Stimulated activated CD8-positive, alpha-beta memory T cell treated with anti-CD3 and anti-CD28 coated beads, Interleukin-4, amount 100 ng/mL, for 1 hour (primary cell): ENCODE results near the gene FSHR.

Source experiments
- DNase-seq, 2 donors: peaks; one replicate each; pipeline ENCODE4 v3.0.0-alpha.2; 2020; ENCODE audit warnings: low read depth in 2 of 2, low spot score in 1 of 2

The FSHR gene

GRCh38 chr2:49111456-49111855, 42.9 kb downstream of the FSHR start:
- DNase-seq = no peak

GRCh38 chr2:49111006-49111405, 43.3 kb downstream of the FSHR start:
- DNase-seq = no peak

- no peak for DNase-seq
Observed at GRCh38 chr2:49110571-49110970, 43.7 kb downstream of the FSHR start.

- no peak for DNase-seq
Observed at GRCh38 chr2:49108851-49109250, 45.5 kb downstream of the FSHR start.

GRCh38 chr2:49108436-49108835, 45.9 kb downstream of the FSHR start:
- no peak for DNase-seq

- no peak for DNase-seq
Observed at GRCh38 chr2:49105506-49105905, 48.8 kb downstream of the FSHR start.

- DNase-seq = no peak
Observed at GRCh38 chr2:49102146-49102545, 52.2 kb downstream of the FSHR start.

- DNase-seq = no peak
Observed at GRCh38 chr2:49080681-49081080, 73.6 kb downstream of the FSHR start.

- no peak for DNase-seq
Observed at GRCh38 chr2:49070716-49071115, 83.6 kb downstream of the FSHR start.

- DNase-seq = no peak
Observed at GRCh38 chr2:49069829-49070228, 84.5 kb downstream of the FSHR start.

- no peak for DNase-seq
Observed at GRCh38 chr2:49068613-49069012, 85.7 kb downstream of the FSHR start.

GRCh38 chr2:49067971-49068370, 86.3 kb downstream of the FSHR start:
- no peak for DNase-seq

- DNase-seq = no peak
Observed at GRCh38 chr2:49053156-49053555, 101.2 kb downstream of the FSHR start.

- no peak for DNase-seq
Observed at GRCh38 chr2:49050265-49050664, 104.0 kb downstream of the FSHR start.

- no peak for DNase-seq
Observed at GRCh38 chr2:49049161-49049560, 105.2 kb downstream of the FSHR start.

GRCh38 chr2:49045083-49045482, 109.2 kb downstream of the FSHR start:
- no peak for DNase-seq

GRCh38 chr2:49044350-49045079, 109.8 kb downstream of the FSHR start:
- no peak for DNase-seq

GRCh38 chr2:49043405-49043982, 110.8 kb downstream of the FSHR start:
- DNase-seq = no peak

- DNase-seq = no peak
Observed at GRCh38 chr2:49042488-49042887, 111.8 kb downstream of the FSHR start.

- no peak for DNase-seq
Observed at GRCh38 chr2:49041061-49041460, 113.3 kb downstream of the FSHR start.

- no peak for DNase-seq
Observed at GRCh38 chr2:49037197-49037596, 117.1 kb downstream of the FSHR start.

GRCh38 chr2:49035481-49035880, 118.8 kb downstream of the FSHR start:
- DNase-seq = no peak
